ENCODE data around the gene GORASP1.

DNA sequence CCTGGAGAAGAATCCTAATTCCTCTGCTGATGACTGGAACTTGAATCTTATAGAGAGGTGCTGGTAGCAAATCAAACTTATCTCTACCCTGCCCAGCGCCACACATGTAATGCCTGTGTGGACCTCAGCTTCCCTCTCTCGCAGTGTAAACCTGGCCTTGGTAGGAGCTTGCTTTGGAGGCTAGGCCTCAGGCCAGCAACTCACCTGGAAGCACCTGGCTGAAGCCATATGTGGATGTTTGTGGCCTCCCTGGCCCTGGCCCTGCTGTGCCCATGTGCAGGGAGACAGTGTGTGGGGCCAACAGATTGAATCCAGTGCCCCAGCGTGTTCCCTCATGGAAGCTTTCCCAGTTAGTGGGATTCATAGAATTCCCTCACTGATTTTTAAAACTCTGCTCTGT, 8.4 kb upstream of the GORASP1 start:
- TF ChIP-seq SIN3A (conservative IDR thresholded peaks at IDR 0.05 in 1 of 2, IDR thresholded peaks at IDR 0.05 in 1 of 2; ENCODE audit: low read depth in 1 of 2, low read length in 2 of 2) = no peak
- TF ChIP-seq, protein P1, sequence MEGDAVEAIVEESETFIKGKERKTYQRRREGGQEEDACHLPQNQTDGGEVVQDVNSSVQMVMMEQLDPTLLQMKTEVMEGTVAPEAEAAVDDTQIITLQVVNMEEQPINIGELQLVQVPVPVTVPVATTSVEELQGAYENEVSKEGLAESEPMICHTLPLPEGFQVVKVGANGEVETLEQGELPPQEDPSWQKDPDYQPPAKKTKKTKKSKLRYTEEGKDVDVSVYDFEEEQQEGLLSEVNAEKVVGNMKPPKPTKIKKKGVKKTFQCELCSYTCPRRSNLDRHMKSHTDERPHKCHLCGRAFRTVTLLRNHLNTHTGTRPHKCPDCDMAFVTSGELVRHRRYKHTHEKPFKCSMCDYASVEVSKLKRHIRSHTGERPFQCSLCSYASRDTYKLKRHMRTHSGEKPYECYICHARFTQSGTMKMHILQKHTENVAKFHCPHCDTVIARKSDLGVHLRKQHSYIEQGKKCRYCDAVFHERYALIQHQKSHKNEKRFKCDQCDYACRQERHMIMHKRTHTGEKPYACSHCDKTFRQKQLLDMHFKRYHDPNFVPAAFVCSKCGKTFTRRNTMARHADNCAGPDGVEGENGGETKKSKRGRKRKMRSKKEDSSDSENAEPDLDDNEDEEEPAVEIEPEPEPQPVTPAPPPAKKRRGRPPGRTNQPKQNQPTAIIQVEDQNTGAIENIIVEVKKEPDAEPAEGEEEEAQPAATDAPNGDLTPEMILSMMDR (IDR thresholded peaks at IDR 0.05; ENCODE audit: control extremely low read depth in 1 of 3, insufficient read depth in 1 of 3, low read depth in 1 of 3, low read length in 3 of 3) = no peak
- no peak for TF ChIP-seq EP300 (IDR thresholded peaks at IDR 0.05; ENCODE audit: borderline replicate concordance in 1 of 2, low read depth in 2 of 2, low read length in 2 of 2)
- no peak for TF ChIP-seq CEBPB (IDR thresholded peaks at IDR 0.05; ENCODE audit: low read depth, low read length)
- TF ChIP-seq, protein P2, sequence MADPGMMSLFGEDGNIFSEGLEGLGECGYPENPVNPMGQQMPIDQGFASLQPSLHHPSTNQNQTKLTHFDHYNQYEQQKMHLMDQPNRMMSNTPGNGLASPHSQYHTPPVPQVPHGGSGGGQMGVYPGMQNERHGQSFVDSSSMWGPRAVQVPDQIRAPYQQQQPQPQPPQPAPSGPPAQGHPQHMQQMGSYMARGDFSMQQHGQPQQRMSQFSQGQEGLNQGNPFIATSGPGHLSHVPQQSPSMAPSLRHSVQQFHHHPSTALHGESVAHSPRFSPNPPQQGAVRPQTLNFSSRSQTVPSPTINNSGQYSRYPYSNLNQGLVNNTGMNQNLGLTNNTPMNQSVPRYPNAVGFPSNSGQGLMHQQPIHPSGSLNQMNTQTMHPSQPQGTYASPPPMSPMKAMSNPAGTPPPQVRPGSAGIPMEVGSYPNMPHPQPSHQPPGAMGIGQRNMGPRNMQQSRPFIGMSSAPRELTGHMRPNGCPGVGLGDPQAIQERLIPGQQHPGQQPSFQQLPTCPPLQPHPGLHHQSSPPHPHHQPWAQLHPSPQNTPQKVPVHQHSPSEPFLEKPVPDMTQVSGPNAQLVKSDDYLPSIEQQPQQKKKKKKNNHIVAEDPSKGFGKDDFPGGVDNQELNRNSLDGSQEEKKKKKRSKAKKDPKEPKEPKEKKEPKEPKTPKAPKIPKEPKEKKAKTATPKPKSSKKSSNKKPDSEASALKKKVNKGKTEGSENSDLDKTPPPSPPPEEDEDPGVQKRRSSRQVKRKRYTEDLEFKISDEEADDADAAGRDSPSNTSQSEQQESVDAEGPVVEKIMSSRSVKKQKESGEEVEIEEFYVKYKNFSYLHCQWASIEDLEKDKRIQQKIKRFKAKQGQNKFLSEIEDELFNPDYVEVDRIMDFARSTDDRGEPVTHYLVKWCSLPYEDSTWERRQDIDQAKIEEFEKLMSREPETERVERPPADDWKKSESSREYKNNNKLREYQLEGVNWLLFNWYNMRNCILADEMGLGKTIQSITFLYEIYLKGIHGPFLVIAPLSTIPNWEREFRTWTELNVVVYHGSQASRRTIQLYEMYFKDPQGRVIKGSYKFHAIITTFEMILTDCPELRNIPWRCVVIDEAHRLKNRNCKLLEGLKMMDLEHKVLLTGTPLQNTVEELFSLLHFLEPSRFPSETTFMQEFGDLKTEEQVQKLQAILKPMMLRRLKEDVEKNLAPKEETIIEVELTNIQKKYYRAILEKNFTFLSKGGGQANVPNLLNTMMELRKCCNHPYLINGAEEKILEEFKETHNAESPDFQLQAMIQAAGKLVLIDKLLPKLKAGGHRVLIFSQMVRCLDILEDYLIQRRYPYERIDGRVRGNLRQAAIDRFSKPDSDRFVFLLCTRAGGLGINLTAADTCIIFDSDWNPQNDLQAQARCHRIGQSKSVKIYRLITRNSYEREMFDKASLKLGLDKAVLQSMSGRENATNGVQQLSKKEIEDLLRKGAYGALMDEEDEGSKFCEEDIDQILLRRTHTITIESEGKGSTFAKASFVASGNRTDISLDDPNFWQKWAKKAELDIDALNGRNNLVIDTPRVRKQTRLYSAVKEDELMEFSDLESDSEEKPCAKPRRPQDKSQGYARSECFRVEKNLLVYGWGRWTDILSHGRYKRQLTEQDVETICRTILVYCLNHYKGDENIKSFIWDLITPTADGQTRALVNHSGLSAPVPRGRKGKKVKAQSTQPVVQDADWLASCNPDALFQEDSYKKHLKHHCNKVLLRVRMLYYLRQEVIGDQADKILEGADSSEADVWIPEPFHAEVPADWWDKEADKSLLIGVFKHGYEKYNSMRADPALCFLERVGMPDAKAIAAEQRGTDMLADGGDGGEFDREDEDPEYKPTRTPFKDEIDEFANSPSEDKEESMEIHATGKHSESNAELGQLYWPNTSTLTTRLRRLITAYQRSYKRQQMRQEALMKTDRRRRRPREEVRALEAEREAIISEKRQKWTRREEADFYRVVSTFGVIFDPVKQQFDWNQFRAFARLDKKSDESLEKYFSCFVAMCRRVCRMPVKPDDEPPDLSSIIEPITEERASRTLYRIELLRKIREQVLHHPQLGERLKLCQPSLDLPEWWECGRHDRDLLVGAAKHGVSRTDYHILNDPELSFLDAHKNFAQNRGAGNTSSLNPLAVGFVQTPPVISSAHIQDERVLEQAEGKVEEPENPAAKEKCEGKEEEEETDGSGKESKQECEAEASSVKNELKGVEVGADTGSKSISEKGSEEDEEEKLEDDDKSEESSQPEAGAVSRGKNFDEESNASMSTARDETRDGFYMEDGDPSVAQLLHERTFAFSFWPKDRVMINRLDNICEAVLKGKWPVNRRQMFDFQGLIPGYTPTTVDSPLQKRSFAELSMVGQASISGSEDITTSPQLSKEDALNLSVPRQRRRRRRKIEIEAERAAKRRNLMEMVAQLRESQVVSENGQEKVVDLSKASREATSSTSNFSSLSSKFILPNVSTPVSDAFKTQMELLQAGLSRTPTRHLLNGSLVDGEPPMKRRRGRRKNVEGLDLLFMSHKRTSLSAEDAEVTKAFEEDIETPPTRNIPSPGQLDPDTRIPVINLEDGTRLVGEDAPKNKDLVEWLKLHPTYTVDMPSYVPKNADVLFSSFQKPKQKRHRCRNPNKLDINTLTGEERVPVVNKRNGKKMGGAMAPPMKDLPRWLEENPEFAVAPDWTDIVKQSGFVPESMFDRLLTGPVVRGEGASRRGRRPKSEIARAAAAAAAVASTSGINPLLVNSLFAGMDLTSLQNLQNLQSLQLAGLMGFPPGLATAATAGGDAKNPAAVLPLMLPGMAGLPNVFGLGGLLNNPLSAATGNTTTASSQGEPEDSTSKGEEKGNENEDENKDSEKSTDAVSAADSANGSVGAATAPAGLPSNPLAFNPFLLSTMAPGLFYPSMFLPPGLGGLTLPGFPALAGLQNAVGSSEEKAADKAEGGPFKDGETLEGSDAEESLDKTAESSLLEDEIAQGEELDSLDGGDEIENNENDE (IDR thresholded peaks at IDR 0.05; ENCODE audit: insufficient replicate concordance, low read length) = no peak
- no peak for TF ChIP-seq HDAC6 (IDR thresholded peaks at IDR 0.05; ENCODE audit: low read depth, low read length)
- TF ChIP-seq NRF1 (IDR thresholded peaks at IDR 0.05; ENCODE audit: low read depth, low read length) = no peak
- TF ChIP-seq EZH2 (IDR thresholded peaks at IDR 0.05; ENCODE audit: low read depth, low read length, severe bottlenecking) = no peak
- TF ChIP-seq CBX8 (IDR thresholded peaks at IDR 0.05; ENCODE audit: borderline replicate concordance, low read depth, low read length) = no peak
- TF ChIP-seq YY1 (IDR thresholded peaks at IDR 0.05; ENCODE audit: low read depth, low read length) = no peak

All from H1 (cell line).